NCI-H1048 (cell line): Measurements from ENCODE around the gene PPP2R3B.
"Not testable (repeated sequence)": the region's sequence is repeated elsewhere in the genome, so short reads cannot be mapped to it uniquely, and the experiment has no call there.

Source experiments
- DNase-seq: peaks from one replicate; lab custom pipeline; 2025; lab: John Stamatoyannopoulos, UW

Gene PPP2R3B

DNA sequence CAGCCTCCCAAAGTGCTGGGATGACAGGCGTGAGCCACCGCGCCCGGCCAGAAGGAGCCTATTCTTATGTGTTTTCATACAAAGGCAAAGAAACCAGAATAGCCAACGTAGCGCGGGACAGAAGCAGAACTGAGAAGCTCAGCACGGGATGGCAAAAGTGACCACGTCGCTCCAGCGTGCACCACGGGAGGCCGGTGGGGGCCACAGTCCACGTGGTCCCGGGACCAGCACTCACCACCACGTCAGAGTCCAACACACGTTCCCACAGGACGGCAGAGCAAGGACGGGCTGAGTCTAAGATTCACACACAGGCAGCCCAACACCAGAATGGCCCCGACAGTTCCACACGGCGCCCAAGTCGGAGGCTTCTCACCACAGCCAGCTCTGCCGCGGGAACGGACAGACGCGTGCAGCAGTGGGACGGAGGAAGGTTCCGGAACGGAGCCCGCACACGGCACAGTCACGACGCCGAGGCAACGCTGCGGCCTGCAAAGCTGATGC, 49.3 kb downstream of the PPP2R3B start:
- DNase-seq: no peak

DNA sequence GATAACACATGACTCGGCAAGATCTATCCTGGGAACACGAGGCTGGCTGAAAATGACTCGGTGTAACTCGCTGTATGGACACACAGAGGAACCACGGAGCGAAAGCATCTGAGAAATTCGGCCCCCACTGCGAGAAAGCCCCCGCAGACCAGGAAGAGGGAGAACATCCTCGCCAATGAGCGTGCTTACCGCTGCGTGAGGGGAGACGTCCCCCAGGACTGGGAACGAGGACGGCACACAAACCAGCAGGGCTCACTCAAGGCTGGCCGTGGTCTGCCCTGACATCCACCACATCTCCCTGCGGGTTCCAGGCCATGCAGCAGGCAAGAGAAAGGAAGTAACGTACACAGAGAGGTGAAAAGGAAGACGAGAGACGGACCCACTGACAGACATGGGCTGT, 50.5 kb downstream of the PPP2R3B start:
- DNase-seq: no peak

DNA sequence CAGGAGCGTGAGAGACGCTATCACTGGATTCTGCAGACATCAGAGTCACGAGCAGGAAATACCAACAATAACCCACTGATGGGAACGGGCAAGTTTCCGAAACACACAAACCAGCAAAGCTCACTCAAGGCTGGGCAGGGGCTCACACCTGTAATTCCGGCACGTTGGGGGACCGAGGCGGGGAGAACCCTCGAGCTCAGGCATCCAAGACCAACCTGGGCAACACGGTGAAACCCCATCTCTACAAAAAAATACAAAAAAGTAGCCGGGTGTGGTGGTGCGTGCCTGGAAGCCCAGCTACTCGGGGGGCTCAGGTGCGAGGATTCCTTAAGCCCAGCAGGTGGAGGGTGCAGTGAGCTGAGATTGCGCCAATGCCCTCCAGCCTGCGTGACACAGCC, 51.0 kb downstream of the PPP2R3B start:
- no peak for DNase-seq

DNA sequence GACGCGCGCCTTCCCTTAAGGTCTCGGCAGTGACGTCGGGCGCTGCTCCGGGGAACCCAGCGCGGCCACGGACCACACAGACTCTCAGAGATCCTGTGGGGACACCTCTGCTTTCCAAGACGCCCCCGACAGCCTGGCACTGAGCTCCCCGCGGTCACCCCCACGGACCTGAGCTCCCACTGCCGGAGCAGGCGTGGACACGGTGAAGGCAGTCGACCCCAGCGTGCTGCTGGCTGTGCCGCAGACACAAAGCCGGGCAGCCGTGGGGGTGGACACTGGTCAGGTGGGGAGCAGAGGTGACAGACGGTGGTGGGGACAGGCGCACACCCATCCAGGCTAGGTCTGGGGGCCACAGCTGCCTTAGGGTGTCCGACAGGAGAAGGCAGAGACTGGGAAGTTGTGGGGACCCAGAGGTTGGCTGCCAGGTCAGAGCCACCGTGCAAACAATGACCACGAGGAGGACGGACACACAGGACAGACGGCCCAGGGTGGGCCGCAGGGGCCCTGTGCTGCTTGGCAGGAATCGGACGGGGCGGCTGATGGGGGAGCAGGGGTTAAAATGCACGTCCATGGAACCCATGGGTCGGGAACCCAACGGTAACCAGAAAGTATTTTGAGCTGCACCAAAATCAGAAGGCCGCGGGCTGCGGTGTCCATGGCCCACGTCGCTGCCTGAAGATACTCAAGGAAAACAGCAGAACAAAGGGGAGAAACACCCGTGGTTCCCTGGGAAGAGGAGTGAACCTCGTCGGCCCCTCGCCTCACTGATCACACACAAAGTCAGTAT, 51.5 kb downstream of the PPP2R3B start:
- no peak for DNase-seq

DNA sequence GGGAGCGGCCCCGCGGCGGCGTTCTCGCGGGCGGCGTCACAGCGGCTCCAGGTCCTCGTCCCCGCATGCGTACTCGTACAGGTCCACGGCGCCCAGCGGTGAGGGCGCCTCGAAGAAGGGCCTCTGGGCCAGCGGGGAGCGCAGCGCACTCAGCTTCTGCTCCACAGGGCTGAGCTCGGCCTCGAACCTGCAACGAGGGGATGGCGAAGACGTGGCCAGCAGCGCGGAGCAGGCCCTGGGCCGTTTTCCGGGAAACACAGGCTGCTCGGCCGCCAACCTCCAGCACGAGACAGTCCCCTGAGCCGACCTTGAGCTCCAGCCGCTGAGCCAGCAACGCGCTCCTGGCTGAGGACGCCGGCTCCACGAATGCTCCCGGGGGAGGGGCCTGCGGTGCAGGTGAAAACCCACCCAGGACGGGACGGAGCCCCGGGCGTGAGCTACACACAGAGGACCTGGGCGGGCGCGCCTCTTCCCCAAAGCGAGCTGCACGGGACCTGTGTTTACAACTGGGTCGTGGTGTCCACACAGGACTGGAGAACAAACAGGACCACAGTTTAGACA, 52.3 kb downstream of the PPP2R3B start:
- DNase-seq: no peak

DNA sequence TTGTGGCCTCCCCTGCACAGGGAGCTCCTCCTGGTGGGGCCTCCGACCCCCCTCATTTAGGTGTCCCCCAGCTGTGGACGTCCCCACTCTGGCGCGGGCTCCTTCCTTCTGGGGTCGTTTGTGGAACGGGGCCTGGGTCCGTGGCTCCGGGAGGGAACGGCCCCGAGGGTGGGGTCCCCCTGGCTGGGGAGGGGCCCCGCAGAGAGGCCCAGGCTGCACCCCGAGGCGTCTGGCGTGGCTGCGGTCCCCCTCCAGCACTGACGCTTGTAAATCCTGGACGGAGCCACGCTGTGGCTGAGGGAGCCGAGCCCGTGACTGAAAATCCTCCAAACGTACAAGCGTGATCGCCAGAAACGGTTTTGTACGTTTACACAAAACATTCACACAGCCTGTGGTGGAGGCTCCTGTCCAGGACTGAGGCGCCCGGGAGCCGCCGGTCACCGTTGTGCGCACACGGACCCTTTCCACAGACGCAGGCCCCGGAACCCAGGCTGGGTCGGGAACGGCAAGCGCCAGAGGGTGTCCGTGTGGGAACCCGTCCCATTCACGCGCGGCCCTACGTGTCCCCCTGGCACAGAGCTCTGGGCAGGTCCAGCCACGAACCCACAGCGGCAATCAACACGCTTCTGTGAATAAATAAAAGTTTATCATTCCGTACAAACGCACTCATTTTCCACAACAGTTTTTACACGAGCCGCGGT, 52.9 kb downstream of the PPP2R3B start:
- DNase-seq: no peak

DNA sequence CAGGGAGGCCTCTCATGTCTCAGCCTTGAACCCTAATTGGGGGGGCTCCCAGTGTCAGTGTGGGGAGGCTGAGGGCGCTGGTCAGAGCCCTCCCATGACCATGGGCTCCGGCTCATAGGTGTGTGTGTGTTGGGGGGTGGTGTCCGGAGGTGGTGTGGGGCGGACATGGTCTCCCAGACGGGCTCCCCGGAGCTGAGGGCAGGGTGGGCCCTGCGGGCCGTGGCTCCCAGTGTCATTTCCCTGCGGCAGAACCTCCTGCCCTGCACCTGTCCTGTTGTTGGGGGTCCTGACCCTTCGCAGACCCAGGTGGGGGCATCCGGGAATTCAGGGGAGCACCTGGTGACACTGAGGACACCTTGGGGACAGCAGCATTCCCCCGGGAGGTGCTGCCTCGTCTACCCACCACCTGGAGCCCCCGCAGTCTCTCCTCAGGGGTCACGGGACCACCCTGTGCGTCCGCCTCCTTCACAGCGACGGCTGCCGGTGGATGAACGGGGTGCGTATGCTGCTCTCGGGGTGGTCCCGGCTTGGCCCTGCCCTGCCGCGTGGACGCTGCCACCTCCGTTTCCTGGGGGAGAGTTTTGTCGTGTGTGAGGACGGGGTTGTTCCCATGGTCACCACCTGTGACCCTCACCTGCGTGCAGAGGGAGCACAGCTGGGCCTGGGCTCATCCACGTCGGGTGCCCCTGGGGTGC, 53.6 kb downstream of the PPP2R3B start:
- no peak for DNase-seq

DNA sequence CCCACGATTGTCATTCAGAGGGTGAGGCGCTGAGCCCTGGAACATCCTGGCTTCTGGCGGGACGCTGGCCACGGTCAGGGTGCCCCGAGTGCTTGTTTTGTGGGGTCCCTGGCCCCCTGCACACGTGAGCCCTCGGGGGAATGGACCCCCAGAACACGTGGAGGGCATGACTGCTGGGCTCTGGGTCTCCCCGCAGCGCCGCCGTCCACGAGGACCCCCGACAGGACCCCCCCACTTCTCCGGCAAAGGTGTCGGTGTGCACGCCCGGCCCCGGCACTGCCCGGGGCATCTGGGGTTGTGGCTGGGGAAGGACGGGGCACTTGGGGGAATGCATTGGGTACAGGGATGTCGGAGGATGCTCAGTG, 54.2 kb downstream of the PPP2R3B start:
- DNase-seq: no peak

DNA sequence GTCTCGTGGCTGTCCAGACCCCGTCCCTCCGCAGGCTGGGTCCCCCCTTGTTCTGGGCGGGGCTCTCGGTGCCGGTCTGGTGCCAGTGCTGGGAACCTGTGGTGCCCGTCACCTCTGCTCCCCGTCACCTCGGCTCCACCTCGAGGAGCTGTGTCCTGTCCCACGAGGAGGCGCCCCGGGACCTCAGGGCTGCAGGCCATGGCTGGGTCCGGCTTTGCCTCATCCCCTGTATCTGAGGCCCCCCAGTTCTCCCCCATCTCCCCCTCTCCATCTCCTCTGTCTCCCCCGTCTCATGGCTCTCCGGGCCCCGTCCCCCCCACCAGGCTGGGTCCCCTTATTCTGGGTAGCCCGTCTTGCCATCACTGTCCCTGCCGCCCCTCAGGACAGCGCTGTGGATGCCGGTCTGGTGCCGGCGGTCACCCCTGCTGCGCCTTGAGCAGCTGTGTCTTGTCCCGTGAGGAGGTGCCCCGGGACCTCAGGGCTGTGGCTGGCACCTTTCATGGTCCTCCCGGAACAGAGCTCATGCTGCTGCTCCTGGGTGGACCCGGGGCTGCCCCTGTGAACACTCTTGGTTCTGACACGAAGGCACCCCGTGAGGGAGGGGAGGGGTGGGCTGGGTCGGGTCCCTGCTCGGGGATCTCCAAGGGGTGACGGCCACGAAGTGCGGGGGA, 54.7 kb downstream of the PPP2R3B start:
- no peak for DNase-seq

DNA sequence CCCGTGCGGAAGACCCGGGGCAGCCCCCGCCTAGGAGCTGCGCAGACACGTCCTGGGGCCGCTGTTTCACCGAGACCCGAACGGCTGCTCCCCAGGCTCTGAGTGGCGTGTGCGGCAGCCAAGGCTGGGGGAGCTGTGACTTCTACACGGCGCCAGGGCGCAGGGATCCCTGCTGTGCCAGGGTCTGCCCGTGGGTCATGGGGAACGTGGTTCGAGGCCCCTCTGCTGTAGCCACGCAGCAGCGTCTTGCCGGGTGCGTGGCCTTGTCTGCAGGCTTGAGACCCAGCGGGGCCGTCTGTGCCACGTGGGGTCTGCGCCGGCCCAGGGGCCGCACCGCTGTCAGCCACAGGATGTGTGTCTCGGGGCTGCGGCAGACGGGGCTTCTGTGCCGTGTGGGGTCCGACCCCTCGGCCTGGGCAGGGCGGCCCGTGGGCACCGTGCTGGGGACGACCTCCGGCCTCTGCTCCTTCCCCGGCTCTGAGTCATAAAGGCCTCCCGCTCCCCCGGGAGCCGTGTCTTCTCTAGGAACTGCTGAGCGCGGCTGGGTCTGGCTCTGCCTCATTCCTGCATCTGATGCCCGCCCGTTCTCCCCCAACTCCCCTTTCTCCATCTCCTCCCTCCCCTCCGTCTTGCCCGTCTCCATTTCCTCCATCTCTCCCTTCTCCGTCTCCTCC, 55.4 kb downstream of the PPP2R3B start:
- no peak for DNase-seq

DNA sequence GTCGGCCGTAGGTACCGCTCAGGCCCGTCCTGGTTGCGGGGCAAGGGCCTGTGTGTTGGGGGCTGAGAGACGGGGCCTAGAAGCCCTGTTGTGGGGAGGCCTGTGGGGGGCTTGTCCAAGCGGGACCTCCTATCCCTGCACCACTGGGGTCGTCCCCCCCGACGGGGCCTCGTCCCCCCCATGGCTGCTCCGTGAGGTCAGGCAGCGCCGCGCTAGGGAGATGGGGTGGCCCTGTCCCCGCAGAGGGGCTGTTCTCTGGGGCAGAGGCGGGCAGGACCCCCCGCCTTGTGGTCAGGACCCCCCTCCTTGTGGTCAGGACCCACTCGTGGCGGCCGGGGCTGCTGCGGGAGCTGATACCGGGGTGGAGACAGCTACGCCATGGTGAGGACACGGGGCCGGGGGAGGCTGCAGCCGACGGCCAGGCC, 56.0 kb downstream of the PPP2R3B start:
- no peak for DNase-seq

DNA sequence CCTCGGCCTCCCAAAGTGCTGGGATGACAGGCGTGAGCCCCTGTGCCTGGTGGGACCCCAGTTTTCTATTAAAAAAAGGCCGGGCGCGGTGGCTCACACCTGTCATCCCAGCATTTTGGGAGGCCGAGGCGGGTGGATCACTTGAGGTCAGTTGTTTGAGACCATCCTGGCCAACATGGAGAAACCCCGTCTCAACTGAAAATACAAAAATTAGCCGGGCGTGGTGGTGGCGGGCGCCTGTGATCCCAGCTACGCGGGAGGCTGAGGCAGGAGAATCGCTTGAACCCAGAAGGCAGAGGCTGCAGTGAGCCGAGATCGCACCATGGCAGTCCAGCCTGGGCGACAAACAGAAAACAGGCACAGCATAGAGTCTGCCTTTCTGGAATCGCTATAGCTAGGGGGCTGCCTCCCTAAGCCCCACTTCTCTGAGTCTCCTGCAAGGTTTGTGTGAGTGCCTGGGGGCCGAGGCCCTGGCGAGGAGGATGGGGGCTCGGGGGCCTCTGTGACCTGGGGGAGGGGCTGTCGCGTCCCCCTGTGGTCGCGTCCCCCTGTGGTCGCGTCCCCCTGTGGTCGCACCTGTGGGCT, 56.5 kb downstream of the PPP2R3B start:
- not testable (repeated sequence) for DNase-seq

DNA sequence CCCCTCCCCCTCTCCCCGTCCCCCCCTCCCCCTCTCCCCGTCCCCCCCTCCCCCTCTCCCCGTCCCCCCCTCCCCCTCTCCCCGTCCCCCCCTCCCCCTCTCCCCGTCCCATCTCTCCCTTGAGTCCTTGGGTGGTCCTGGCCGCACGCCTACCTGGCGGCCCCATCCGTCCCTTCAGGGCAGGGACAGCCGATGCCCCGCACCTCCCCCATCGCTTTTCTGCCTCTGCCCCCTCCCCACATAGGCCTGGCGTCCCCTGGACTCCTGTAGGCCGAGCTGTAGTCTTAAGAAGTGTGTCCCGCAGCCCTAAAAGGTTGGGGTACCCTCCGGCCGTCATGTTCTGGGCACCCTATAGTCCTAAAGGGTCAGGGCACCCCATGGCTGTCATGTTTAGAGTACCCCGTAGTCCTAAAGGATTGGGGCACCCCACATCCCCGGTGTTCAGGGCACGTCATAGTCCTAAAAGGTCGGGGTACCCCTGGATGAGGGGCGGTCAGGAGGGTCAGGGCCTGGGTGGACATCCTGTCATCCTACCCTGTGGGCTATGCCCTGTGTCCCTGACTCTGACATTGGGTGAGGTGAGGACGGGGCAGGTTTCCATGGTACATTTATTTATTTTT, 57.3 kb downstream of the PPP2R3B start:
- DNase-seq: no peak

DNA sequence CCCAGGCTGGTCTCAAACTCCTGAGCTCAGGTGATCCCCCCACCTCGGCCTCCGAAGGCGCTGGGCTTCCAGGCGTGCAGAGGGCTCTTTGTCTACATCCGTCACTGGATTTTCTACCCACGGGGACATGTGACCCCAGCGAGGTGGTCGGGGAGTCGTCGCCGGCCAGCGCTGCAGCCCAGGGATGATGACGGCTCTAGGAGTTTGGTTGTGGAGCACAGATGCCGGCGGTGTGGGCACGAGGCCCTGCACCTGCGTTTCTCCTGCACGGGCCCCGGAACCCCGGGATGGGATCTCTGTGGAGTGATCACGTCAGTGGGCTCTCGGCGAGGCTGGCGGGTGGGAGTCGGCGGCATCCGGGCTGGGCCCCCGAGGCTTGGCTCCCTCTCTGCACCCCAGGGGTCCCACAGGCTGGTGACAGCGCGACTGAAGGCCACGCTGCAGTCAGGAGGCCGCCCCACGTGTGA, 59.0 kb downstream of the PPP2R3B start:
- DNase-seq: no peak

DNA sequence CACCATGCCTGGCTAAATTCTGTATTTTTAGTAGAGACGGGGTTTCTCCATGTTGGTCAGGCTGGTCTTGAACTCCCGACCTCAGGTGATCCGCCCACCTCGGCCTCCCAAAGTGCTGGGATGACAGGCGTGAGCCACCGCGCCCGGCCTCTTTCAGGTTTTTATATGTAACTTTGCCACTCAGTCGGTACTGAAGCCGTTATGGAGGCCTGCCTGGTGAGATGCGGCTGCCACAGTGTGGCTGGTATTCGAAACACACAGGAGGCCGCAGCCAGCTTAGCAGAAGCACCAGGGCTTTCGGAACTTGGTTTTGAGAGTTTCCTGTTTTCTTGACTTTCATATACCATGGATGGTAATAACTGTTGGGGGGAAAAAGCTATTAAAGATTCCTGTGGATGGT, 62.0 kb downstream of the PPP2R3B start:
- DNase-seq: not testable (repeated sequence)

DNA sequence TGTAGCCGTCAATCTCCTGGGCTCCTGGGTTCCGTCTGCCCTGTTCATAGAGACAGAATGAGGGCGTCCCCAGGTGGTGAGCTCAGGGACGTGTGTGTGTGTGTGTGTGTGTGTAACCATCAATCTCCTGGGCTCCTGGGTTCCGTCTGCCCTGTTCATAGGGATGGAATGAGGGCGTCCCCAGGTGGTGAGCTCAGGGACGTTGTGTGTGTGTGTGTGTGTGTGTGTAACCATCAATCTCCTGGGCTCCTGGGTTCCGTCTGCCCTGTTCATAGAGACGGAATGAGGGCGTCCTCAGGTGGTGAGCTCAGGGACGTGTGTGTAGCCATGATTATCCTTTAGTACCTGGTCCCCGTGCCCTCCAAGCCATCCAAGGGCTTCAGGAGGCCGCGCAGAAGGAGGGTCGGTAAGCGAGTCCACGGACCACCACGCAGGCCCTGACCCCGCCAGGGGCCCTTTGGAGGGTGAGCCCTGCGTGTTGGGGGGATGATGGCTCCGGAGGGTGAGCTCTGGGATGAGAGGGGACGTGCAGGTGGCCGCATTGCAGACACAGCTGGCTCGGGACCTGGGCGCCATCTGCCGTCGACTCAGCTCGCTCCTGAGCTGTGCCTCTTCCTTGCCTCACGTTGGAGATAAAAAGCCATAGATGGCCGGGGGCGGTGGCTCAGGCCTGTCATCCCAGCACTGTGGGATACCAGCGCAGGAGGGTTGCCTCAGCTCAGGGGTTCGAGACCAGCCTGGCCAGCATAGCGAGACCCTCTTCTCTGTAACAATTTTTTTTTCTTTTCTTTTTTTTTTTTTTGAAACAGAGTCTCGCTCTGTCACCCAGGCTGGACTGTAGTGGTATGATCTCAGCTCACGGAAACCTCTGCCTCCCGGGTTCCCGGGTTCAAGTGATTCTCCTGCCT, 62.7 kb downstream of the PPP2R3B start:
- no peak for DNase-seq

DNA sequence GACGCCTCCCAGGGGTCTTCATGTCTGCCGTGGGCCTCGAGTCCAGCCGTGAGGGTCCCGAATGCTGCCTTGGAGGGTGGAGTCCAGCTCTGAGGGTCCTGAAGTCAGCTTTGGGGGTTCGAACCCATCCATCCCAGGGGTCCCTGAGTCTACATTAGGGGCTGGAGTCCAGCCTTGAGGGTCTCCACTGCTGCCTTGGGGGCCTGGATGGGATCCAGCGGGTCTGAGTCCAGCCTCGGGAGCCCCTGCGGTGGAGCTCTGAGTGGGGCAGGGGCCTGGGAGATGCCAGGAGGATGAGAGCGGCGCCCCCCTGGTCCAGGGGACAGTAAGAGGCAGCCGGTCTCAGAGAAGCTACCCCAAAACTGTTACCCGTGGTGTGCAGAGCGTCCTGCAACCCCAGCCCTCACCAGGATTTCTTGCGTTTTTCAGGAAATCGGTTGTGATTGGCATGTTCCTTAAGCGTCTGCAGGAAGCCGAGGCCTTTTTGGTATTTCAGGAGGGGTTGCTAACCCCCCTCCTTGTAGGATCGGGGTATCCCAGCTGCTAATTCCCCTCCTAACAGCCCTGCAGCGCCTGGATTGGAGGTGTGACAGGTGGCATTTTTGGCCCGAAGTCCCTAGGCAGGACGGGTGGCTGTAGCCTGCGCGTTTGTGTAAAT, 66.5 kb downstream of the PPP2R3B start:
- no peak for DNase-seq

DNA sequence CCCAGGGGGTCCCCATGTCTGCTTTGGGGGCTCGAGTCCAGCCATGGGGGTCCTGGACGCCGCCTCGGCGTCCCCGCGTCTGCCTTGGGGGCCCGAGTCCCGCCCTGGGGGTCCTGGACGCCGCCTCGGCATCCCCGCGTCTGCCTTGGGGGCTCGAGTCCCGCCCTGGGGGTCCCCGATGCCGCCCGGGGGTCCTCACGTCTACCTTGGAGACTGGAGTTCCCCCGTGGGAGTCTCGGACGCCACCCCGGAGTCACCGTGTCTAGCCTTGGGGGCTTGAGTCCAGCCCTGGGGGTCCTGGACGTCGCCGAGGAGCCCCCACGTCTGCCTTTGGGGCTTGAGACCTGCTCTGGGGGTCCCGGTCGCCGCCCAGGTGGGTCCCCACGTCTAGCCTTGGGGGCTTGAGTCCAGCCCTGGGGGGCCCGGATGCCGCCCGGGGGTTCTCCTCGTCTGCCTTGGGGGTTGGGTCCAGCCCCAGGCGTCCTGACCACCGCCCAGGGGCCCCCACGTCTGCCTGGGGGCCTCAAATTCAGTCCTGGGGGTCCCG, 67.1 kb downstream of the PPP2R3B start:
- no peak for DNase-seq
